NCI-H82 treated with DMSO at 0.1 percent for 48 hours (cell line): ENCODE measurements around the gene SEMA4B.

Experiments
- DNase-seq: peaks from one replicate; lab custom pipeline; 2025; ENCODE audit not compliant: unreplicated experiment; lab: John Stamatoyannopoulos, UW

SEMA4B gene

DNA sequence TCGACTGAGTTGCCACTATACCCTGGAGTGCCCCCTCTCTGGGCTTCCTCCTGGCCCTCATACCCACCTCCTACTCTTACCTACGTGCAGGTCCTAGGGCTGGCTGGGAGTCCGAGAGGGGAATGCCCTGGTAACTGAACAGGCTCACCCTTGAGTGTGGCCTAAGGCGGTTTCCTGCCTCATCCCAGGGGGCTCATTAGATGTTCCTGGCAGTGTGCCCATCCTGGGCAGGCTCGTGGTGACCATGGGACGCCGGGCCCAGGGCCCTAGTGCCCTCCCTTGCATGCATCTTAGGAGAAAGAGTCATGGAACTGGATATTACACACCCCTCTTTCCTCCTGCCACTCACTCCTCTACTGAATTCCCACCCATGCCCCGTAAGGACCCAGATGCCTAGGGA, 2.8 kb downstream of the SEMA4B start:
- DNase-seq, result no peak

DNA sequence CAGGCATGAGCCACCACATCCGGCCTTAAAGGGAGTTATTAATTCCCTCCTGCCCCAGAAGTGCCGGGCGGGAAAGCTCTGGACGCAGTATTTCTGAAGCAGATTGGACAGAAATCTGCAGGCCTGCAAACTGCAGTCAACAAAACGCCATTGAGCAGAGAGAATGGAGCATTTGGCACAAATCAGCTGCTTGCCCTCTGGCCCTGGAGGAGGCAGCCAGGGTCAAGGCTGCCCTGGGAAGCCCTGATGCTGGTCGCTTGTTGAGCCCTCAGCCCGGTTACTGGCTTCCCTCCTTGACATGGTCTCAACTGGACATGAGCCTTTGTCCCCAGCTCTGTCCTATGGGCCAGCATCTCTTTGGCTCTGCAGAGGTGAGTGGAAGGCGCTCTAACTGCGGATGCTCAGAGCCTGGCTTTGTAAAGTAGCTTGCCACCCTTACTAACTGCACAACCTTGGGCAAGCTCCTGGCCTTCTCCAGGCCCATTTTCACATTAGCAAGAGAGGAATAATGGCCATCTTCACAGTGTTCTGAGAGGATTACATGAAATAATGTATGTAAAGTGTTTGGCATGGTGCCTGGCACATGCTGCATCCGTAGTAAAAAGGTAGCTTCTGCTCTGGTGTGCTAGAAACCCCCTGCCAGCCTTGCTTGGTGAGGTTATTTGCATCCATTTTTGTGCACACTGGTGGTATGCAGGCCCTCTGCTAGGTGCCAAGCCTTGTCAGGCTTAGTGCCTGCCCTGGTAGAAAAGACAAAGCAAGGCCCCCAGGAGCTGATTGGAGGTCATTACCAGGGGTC, 4.1 kb downstream of the SEMA4B start:
- DNase-seq, result no peak

DNA sequence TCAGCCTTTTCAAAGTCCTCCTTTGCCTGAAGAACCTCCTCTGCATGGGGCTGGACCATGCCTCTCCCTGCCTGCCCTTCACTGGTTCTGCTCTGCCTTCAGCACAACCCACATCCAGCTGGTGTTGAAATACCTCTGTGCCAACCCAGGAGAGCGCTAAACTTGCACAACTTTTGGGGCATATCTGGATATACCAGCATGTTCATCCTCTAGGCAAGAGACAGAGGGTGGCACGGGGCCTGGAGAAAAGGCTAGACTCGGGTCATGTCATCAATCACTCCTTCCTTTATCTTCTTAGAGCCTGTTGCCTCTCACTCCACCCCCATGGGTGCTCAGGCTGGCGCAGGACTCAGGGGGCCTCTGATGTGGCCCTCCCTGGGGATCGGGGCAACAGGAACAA, 4.8 kb downstream of the SEMA4B start:
- no peak for DNase-seq

DNA sequence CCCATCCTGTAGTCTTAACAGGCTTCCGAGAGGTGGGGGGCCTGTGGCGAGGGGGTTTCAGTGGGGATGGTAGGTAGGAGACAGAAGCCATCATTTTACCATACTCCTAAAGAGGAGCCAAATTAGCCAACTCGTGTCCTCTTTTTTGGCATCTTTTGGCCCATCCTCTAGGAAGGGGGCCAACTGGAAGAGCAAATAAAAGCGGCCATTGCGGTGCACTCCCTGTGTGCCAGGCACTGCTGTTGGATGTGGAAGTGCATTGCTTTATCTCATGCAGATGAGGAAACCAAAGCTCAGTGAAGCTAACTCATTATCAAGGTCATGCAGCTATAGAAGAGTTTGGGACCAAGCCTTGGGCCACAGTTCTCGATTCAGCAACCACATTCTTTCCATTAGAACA, 6.1 kb downstream of the SEMA4B start:
- DNase-seq, result no peak

DNA sequence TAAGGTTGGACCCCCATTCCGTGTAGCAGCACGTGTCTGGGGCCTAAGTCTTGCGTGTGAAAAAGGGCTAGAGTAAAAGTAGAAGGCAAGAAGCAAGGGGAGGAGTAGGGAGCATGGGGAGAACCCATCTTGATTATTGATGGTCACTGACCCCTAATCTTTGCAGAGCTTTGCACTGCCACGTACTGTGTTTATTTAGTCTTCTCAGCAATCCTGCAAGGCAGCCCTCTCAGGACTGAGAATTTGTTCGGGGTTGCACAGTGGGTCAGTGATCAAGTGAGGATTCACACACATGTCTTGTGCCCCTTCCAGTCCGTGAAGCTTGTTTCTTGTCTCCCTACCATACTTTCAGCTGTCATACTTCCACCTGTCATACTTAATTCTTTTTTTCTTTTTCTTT, 7.2 kb downstream of the SEMA4B start:
- DNase-seq, result no peak

DNA sequence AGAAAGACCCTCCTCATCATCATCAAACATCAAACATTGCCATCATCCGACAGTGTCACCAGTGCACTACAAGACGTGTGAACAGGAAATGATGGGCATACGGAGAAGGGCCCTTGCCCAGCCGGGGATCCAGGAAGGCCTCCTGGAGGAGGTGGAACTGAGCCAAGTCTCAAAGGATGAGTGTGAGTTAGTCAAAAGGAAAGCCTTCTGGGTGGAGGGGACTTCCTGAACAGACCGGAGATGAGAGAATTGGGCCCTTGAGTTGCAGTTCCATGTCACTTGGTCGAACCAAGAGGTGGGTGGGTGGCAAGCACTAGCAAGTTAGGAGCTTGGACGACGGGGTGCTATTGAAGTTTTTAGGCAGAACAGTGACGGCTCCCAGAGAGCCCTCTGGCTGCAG, 8.5 kb downstream of the SEMA4B start:
- DNase-seq, result no peak

DNA sequence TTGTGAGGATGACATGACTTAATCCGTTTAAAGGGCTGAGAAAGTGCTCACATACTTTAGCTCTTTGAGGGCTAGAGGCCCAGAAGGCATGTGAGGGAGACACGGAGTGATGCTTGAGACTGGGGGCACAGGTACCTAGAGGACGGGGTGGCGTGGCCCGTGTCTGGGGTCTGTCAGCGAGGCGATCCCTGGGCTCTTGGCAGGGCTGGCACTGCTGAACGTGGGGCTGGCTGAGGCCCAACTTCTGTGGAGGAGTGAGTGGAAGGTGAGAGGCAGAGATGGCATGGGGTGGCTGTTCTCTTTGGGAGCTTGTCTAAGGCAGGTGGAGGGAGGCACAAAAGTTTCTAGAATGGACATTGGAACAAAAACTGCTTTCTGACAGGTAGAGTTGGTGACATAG, 9.5 kb downstream of the SEMA4B start:
- DNase-seq, result peak; percentile 34

DNA sequence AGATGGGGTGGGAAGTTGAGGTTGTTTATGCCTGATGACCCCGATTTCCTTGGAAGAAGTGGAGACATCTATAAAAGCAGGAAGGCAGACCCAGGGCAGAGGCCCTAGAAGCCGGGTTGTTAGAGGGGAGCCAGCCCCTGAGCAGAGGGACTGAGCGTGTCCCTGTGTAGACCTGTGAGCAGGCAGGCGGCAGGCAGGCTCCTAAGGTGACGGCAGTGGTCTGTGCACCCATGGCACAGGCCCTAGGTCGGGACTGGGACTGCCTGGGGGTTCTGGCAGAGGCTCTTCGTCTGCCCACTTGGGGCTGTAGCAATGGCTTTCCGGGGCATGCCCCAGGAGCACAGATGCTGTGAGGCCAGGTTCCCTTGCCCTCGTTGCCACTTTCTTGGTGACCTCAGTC, 9.9 kb downstream of the SEMA4B start:
- no peak for DNase-seq

DNA sequence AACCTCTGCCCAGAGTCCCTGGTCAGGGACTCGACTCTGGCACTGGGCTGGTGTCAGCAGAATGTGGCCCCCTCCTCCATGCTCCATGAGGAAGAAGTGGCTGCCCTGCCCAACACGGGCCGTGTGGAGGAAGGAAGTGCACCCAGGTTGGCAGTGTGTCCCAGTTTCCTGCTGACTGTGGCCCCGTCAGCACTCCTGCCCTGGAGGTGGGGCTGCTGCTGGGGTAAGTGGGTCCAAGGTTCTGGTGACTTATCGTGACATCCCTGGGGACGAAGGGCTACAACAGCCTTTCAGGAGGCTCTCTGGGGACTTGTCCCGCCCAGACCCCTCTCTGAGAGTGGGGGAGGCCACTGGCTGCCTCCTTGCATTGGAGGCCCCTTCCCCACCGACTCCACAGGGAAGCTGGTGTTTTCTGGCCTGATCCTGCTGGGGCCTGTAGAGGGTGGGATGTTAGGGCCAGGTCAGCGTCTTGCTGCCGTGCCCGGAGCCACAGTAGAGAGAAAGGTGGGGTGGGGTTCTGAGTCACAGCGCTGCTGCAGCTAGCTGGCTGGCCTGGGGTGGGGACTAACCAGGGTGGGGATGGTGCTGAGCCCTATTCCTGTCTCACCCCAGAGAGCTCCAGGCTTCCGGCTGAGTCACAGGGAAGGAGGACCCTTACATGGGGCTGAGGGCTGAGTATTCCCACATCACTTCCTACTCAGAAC, 10.5 kb downstream of the SEMA4B start:
- no peak for DNase-seq

DNA sequence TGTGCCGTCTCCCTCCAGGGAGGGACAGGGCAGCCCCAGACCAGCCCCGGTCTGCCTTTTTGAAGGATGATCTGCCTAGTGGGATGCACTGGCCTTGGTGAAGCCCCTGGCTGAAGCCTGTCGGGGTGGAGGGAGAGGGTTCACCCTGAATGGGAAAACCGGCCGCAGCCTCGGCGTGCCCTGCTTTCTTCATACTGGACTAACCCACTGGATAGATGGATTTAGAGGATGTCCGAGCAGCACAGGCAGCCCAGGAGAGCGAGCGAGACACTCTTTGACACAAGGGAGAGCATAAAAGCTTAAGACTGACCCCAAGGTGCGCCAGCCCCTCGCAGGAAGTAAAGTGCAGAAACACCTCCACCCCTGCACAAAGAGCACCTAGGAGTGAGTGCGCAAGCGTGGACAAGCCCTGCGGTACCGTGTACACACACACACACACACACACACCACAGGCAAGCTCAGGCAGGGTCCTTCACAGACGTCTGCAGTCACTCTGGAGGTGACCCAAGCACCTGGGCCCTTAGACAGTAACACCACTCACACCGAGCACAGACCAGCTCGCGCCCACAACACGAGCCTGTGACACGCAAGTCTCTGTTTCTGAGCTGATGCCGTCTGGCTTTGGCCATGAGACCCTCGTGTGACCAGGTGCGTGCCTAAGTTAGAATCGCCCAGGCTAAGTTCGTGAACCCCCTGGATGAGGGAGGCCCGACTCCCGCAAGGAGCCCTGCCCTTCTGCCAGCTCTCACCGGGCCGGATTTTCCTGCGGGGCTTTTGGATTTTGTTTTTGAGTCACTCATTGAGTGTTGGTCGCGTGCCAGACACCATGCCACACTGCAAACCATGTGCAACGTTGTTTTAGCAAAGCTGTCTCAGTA, 11.3 kb downstream of the SEMA4B start:
- DNase-seq, result no peak

DNA sequence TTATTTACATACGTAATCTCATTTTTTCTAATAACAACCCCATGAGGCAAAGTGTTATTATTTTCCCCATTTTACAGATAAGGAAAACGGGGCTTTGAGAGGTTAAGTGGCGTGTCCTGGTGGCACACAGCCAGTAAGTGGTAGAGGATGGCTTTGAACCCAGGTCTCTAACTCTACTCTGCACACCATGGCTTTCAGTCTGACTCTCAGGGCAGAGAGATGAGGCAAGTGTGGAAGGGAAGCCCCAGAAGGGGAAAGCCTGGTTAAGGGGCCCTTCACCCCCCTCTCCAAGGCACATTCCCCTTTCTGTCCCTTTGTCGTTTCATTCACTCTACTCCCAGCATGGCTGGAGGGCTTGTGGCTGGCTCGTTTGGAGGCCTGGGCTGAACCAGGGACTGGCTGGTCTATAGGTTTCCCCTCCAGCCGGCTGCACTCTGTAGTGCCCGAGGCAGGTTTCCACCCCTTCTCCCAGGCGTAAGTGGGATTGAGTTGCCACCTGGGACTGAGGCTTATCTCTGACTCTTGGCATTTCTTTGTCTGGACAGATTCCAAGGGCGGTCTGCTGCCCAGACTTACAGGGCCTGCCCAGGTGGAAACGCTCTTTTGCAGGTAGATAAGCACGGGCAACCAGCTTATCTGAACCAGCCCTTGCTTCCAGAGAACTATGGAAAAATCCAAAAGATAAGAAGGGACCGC, 12.1 kb downstream of the SEMA4B start:
- DNase-seq, result peak; percentile 37

DNA sequence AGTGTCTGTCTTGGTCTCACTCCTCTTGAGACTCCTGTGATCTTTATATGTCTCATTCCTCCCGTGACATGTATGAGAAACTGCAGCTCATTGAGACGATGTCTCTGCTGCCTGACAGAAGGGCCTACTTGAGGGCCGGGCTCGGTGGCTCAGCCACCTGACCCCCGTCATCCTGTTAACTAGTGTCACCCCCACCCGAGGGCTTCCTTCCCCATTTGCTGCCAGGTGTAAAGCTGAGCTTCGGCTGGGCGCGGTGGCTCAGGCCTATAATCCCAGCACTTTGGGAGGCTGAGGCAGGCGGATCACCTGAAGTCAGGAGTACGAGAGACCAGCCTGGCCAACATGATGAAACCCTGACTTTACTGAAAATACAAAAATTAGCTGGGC, 12.7 kb downstream of the SEMA4B start:
- DNase-seq, result no peak

DNA sequence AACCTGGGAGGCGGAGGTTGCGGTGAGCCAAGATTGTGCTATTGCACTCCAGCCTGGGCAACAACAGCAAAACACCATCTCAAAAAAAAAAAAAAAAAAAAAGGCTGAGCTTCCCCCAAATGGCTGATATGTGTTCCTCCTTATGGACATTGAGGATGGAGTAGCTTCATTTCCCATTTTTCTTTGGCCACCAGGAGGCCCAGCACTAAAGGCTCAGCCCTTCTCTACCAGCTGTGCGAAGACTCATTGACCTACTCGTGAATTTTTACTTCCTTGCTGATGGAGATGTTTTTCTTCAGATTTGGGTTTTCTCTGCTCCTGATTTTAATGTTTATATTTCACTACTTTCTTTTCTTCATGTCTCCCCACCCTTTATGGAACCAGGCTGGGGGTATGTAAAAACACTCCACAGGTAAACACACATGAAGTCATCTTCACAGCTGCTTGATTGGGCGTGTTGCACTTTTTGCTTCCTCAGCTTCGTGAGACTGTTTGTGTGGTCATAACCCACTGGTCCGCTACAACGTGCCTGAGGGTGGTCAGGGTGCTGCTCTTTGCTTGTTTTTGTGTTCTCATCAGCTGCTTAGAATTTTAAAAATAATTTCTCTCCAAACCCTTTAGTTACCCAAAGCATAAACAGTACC, 13.5 kb downstream of the SEMA4B start:
- DNase-seq, result no peak

DNA sequence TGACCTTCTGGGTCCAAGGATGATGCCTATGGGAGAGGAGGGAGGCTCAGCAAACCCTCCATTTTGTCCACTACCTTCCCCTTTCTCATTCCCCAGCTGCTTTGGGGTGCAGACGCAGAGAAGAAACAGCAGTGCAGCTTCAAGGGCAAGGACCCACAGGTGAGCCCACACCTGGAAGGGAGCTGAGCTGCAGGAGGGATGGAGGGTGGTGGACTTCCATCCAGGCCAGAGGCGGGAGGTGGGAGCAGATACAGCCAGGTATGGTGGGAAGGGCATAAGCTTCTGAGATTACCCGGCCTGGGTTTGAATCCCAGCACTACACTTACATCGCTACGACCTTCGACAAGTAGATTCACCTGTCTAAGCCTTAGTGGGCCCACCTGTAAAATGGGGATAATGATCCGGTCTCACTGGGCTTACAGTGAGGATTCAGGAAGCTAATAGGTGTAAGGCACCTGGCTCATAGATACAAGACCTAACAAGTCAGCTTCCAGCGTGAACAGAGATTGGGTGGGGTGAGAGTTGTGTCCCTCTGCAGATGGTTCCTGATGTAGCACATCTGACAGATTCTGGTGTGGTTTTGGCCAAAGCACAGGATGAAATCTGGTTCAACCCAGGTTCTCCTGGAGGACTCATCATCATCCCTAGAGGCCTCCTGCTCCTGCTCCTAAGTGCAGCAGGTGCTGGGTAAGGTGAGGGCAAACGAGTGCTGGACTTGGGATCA, 16.7 kb downstream of the SEMA4B start:
- DNase-seq, result no peak

DNA sequence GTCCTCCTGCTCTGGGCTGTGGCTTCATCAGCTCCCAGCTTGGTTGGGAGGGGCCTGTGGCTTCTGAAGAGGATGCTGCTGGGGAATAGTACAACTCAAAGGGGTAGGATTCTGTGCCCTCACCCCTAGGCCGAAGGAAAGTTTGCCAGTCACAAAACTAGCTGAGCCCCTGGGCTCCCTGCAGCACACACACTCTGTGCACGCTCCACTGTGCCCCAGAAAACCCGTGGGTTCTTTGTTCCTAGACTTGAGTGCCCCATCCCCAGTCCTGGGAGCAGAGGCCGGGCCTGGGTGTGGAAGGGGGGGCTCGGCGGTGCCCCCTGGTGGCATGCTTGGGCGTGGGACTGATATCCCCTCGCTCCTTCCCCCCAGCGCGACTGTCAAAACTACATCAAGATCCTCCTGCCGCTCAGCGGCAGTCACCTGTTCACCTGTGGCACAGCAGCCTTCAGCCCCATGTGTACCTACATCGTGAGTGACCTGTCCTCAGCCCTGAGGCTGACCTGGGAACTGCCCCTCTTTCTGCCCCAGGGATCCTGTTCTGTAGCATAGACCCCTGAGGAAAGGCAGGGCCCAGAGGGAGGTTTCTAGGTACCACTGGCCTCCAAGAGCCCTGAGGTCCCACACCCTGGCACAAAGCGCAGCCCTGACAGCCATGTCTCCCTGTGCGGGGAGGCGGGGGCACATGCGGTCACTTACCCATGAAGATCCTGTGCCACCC, 18.5 kb downstream of the SEMA4B start:
- peak; percentile 23 for DNase-seq

DNA sequence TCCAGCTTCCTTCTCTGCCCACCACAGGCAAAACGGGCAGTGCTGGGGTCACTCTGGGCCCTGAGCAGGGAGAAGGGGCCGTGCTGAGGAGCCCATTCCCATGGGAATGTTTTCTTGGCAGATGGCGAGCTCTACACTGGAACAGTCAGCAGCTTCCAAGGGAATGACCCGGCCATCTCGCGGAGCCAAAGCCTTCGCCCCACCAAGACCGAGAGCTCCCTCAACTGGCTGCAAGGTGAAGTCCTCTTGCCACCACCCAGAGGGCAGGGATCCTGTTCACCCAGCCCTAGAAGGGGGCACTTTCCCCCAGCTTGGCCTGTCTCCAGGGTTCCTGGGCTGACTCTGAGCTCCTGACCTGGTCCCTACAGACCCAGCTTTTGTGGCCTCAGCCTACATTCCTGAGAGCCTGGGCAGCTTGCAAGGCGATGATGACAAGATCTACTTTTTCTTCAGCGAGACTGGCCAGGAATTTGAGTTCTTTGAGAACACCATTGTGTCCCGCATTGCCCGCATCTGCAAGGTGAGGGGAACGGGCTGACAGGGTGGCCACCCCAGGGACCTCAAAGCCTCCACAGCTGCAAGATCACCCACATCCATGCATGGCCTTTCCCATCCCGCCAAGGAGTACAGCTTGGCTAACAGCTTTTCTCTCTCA, 20.2 kb downstream of the SEMA4B start:
- peak; percentile 85 for DNase-seq

DNA sequence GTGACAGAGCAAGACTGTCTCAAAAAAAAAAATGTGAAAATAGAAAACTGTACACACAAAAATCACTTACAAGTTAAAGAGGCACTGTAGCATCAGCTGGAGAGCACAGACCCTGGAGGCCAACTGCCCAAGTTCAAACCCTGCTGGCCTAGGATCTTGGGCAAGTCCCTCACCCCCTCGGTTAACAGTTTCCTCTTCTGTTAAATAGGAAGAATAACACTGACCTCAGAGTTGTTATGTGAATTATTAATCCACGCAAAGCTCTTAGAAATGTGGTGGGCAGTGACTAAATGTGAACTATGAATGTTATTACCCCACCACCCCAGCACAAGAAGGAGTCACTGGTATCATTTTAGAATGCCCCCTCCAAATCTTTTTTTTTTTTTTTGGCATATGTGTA, 21.4 kb downstream of the SEMA4B start:
- DNase-seq, result no peak

DNA sequence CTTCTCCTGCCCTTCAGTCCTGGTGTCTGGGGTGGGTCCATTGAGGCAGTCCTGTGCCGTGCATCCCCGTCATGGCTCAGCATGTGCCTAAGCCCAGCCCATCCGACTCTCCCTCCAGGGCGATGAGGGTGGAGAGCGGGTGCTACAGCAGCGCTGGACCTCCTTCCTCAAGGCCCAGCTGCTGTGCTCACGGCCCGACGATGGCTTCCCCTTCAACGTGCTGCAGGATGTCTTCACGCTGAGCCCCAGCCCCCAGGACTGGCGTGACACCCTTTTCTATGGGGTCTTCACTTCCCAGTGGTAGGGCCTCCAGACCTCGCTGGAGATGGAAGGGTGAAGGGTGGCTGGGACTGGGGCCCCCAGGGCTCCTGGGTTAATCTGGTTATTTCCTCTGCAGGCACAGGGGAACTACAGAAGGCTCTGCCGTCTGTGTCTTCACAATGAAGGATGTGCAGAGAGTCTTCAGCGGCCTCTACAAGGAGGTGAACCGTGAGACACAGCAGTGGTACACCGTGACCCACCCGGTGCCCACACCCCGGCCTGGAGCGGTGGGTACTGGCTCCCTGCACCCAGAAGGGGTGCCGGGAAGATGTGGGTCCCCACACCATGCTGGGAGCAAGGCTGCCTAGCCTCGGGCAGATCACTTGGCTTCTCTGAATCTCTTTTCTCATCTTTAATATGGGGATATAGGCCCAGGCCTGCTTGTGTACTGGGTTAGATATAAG, 22.5 kb downstream of the SEMA4B start:
- no peak for DNase-seq
